Smooth muscle cell (in vitro differentiated cells): ENCODE data around the gene NPAS2. TPM values are rescaled to one million over a fixed set of nuclear protein-coding genes. Genes with fewer than 3 reads are reported as not detected.

Source experiments
- DNase-seq: peaks from one replicate; lab custom pipeline; 2025; ENCODE audit not compliant: unreplicated experiment; lab: John Stamatoyannopoulos, UW
- H2AFZ ChIP-seq: fragments of 200-600 bp; sonication (generic); 2 replicates; pipeline ENCODE4 v1.6.0; 2016; ENCODE audit warnings: antibody characterized with exemption, low read depth, mild to moderate bottlenecking
- H3F3A ChIP-seq: fragments of 200-600 bp; sonication (generic); 2 replicates; pipeline ENCODE4 v1.6.0; 2017; ENCODE audit warnings: antibody characterized with exemption, low read depth
- H3K27ac ChIP-seq: fragments of 200-600 bp; sonication (generic); 2 replicates; pipeline ENCODE4 v1.5.1; 2016; ENCODE audit warnings: low read depth, mild to moderate bottlenecking
- H3K27me3 ChIP-seq: fragments of 200-600 bp; sonication (generic); 2 replicates; pipeline ENCODE4 v1.6.1; 2016; ENCODE audit warnings: low read depth, mild to moderate bottlenecking
- H3K36me3 ChIP-seq: fragments of 200-600 bp; sonication (generic); 2 replicates; pipeline ENCODE4 v1.5.1; 2016; ENCODE audit warnings: low read depth
- H3K4me1 ChIP-seq: fragments of 200-600 bp; sonication (generic); 2 replicates; pipeline ENCODE4 v1.5.1; 2016; ENCODE audit warnings: low read depth
- H3K4me2 ChIP-seq: fragments of 200-600 bp; sonication (generic); 2 replicates; pipeline ENCODE4 v1.6.0; 2016; ENCODE audit warnings: mild to moderate bottlenecking
- H3K4me3 ChIP-seq: fragments of 200-600 bp; sonication (generic); 2 replicates; pipeline ENCODE4 v1.5.1; 2016; ENCODE audit warnings: mild to moderate bottlenecking
- H3K79me2 ChIP-seq: fragments of 200-600 bp; sonication (generic); 2 replicates; pipeline ENCODE4 v1.6.0; 2016; ENCODE audit warnings: low read depth, mild to moderate bottlenecking
- H3K9ac ChIP-seq: fragments of 200-600 bp; sonication (generic); 2 replicates; pipeline ENCODE4 v1.6.0; 2016; ENCODE audit warnings: low read depth
- H3K9me3 ChIP-seq: fragments of 200-600 bp; sonication (generic); replicated peaks from 2 replicates; pipeline ENCODE4 v1.5.1; 2016; ENCODE audit warnings: low read depth
- H4K20me1 ChIP-seq: fragments of 200-600 bp; sonication (generic); 2 replicates; pipeline ENCODE4 v1.6.0; 2016; ENCODE audit warnings: low read depth
- CTCF ChIP-seq: fragments of 200-600 bp; sonication (generic); IDR thresholded peaks from 2 replicates; pipeline ENCODE4 v1.5.1; 2017; ENCODE audit warnings: borderline replicate concordance, mild to moderate bottlenecking, antibody characterized with exemption; ENCODE audit not compliant: insufficient read depth, poor library complexity, severe bottlenecking
- WGBS: methylation state at CpG from one replicate; pipeline ENCODE4 v1.1.7; 2016; ENCODE audit warnings: low lambda C conversion rate; 5-methylcytosine and 5-hydroxymethylcytosine counted together
- polyA plus RNA-seq: library from polyadenylated mRNA; unstranded; fragments of >200 nt; fragmentation: Nextera tagmentation; extraction: Ambion mirVana; gene quantifications from 2 replicates; pipeline ENCODE4 v1.2.1, GENCODE V29; 2016
- total RNA-seq: library from RNA; depleted of rRNA; stranded (reverse); fragments of >200 nt; gene quantifications from 2 replicates; pipeline ENCODE4 v1.2.3, GENCODE V29; 2014

The NPAS2 gene
- total and polyA plus RNA-seq, 2 experiments from 2014 or later = 20.2 to 20.7 TPM

GRCh38 chr2:100995309-100996075, 175.6 kb downstream of the NPAS2 start:
- 97% methylated on average over 25 of the region's 28 CpGs for WGBS
- H3K36me3 ChIP-seq = no peaks in the 10 kb centered on the region
- no peaks in the 10 kb centered on the region for H3K4me1 ChIP-seq
- no peak overlapping the region for H3K27ac ChIP-seq
- H3K4me3 ChIP-seq = no peak overlapping the region
- no peaks in the 10 kb centered on the region for H3K79me2 ChIP-seq
- no peaks in the 10 kb centered on the region for H3K27me3 ChIP-seq
- H3K9me3 ChIP-seq = no peaks in the 10 kb centered on the region
- H4K20me1 ChIP-seq = no peaks in the 10 kb centered on the region
- H3F3A ChIP-seq = no peaks in the 10 kb centered on the region
- no peak for TF ChIP-seq CTCF
- no peak overlapping the region for H2AFZ ChIP-seq
- no peak overlapping the region for H3K4me2 ChIP-seq
- H3K9ac ChIP-seq = no peak overlapping the region
- DNase-seq = no peak

GRCh38 chr2:100997509-100998234, 177.7 kb downstream of the NPAS2 start:
- H2AFZ ChIP-seq = no peak overlapping the region
- no peak for TF ChIP-seq CTCF
- DNase-seq = no peak

GRCh38 chr2:100998235-100998573, 178.3 kb downstream of the NPAS2 start:
- H3K36me3 ChIP-seq = no peaks in the 10 kb centered on the region
- DNase-seq = no peak
- no peaks in the 10 kb centered on the region for H3K27me3 ChIP-seq
- TF ChIP-seq CTCF = no peak
- no peak overlapping the region for H3K27ac ChIP-seq
- H3K79me2 ChIP-seq = peaks cover 11% of the 10 kb centered on the region
- H2AFZ ChIP-seq = no peak overlapping the region
- no peaks in the 10 kb centered on the region for H3K9me3 ChIP-seq
- no peak overlapping the region for H3K9ac ChIP-seq
- peaks cover 7% of the 10 kb centered on the region for H4K20me1 ChIP-seq
- no peak overlapping the region for H3K4me3 ChIP-seq
- H3K4me2 ChIP-seq = no peak overlapping the region
- peaks cover 4% of the 10 kb centered on the region for H3K4me1 ChIP-seq
- 90% methylated on average over 6 of the region's 6 CpGs for WGBS
- no peaks in the 10 kb centered on the region for H3F3A ChIP-seq

More at GRCh38 chr2:100997509-100998234, 177.7 kb downstream of the NPAS2 start:
- Histone ChIP-seq H3K27me3 (no peaks in the 10 kb centered on the region), H3K4me2 (no peak overlapping the region), H3F3A (no peaks in the 10 kb centered on the region), H3K4me3 (no peak overlapping the region), H3K9me3 (no peaks in the 10 kb centered on the region), H3K4me1 (peaks cover 4% of the 10 kb centered on the region), H3K9ac (no peak overlapping the region), H3K79me2 (peaks cover 6% of the 10 kb centered on the region), H4K20me1 (peaks cover 2% of the 10 kb centered on the region), H3K36me3 (no peaks in the 10 kb centered on the region), H3K27ac (no peak overlapping the region)
- 97% methylated on average over 5 of the region's 5 CpGs for WGBS
